Endothelial cell of umbilical vein (primary cell): ENCODE measurements around the gene AFTPH. TPM values are rescaled to one million over a fixed set of nuclear protein-coding genes. Genes with fewer than 3 reads are reported as not detected.

Experiments
- BruUV-seq: library from RNA; stranded (reverse); fragments of 400-500 nt; replicated peaks from 2 replicates; lab custom pipeline; 2021; lab: Mats Ljungman, UMichigan
- CTCF ChIA-PET: fragments of 300-600, 350-600 bp; sonication (Branson Sonifier 250); formaldehyde crosslinking; loops from one replicate; lab custom pipeline; 2021; ENCODE audit warnings: antibody characterized with exemption, inconsistent platforms; lab: Charles Lee
- POLR2A ChIA-PET: fragments of 300-600, 350-600 bp; sonication (Branson Sonifier 250); formaldehyde crosslinking; loops from one replicate; lab custom pipeline; 2021; ENCODE audit warnings: antibody characterized with exemption, inconsistent platforms; lab: Charles Lee
- DNase-seq: peaks from one replicate; pipeline ENCODE4 v3.0.0-alpha.2; 2011; ENCODE audit warnings: low read depth, low spot score
- FAIRE-seq: peaks from 2 replicates; lab custom pipeline; 2011; peaks lifted over from hg19 to GRCh38; lab: Jason Lieb, UNC
- H2AFZ ChIP-seq: 2 replicates; pipeline ENCODE4 v1.6.0; 2012; ENCODE audit warnings: low read depth, low read length, control low read depth, inconsistent platforms
- H3K27ac ChIP-seq: 2 replicates; pipeline ENCODE4 v1.5.1; 2011; ENCODE audit warnings: low read depth, mild to moderate bottlenecking, control low read depth, low read length, moderate library complexity; ENCODE audit not compliant: insufficient read depth
- H3K27me3 ChIP-seq, 2 experiments: 2 replicates each; pipeline versions ENCODE4 v1.6.0 to v1.6.1; 2011; ENCODE audit warnings: low read length in 2 of 2, mixed read lengths in 1 of 2; ENCODE audit not compliant: control insufficient read depth in 2 of 2, insufficient read depth in 2 of 2
- H3K36me3 ChIP-seq, 2 experiments: 2 replicates in 1 of 2; 3 replicates in 1 of 2; pipeline ENCODE4 v1.5.1; 2011; ENCODE audit warnings: low read length in 2 of 2, mild to moderate bottlenecking in 1 of 2, moderate library complexity in 1 of 2; ENCODE audit not compliant: control insufficient read depth in 2 of 2, insufficient read depth in 2 of 2; ENCODE audit errors: extremely low read depth in 1 of 2
- H3K4me1 ChIP-seq: 3 replicates; pipeline ENCODE4 v1.5.1; 2011; ENCODE audit warnings: mild to moderate bottlenecking, low read length; ENCODE audit not compliant: control insufficient read depth, insufficient read depth; ENCODE audit errors: extremely low read depth
- H3K4me2 ChIP-seq: 2 replicates; pipeline ENCODE4 v1.6.1; 2011; ENCODE audit warnings: low read length, control low read depth, mixed read lengths; ENCODE audit not compliant: insufficient read depth
- H3K4me3 ChIP-seq, 3 experiments: fragments of 200-600 bp in 1 of 3; sonication (generic), shearing (Covaris generic) in 1 of 3; replicated peaks in 1 of 3; 2 replicates each; pipeline ENCODE4 v1.5.1; 2011 to 2016; ENCODE audit warnings: control low read depth in 3 of 3, low read length in 3 of 3, mild to moderate bottlenecking in 2 of 3, inconsistent platforms in 1 of 3, low read depth in 1 of 3, moderate library complexity in 1 of 3; ENCODE audit not compliant: insufficient read depth in 1 of 3
- H3K79me2 ChIP-seq: 2 replicates; pipeline ENCODE4 v1.6.0; 2012; ENCODE audit warnings: low read length, inconsistent platforms; ENCODE audit not compliant: control insufficient read depth, insufficient read depth
- H3K9ac ChIP-seq: replicated peaks from 2 replicates; pipeline ENCODE3; 2011; ENCODE audit warnings: low read length, control low read depth; ENCODE audit not compliant: insufficient read depth; ENCODE audit errors: extremely low read depth
- H3K9me1 ChIP-seq: replicated peaks from 3 replicates; pipeline ENCODE4 v1.6.0; 2011; ENCODE audit warnings: mild to moderate bottlenecking, low read length; ENCODE audit not compliant: control insufficient read depth, insufficient read depth; ENCODE audit errors: extremely low read depth
- H3K9me3 ChIP-seq: replicated peaks from 2 replicates; pipeline ENCODE4 v1.5.1; 2012; ENCODE audit warnings: low read length, inconsistent platforms; ENCODE audit not compliant: control insufficient read depth, insufficient read depth
- H4K20me1 ChIP-seq: replicated peaks from 2 replicates; pipeline ENCODE3; 2011; ENCODE audit warnings: mild to moderate bottlenecking, low read length; ENCODE audit not compliant: control insufficient read depth, insufficient read depth; ENCODE audit errors: extremely low read depth
- EZH2 ChIP-seq: IDR thresholded peaks from 2 replicates; pipeline ENCODE4 v1.6.1; 2012; ENCODE audit warnings: borderline replicate concordance, low read depth, mild to moderate bottlenecking, moderate library complexity, low read length, inconsistent platforms; ENCODE audit not compliant: severe bottlenecking
- FOS ChIP-seq: IDR thresholded peaks from 2 replicates; pipeline ENCODE4 v1.6.1; 2011; ENCODE audit warnings: mild to moderate bottlenecking, low read length, moderate library complexity, borderline replicate concordance; ENCODE audit not compliant: insufficient read depth
- GATA2 ChIP-seq: IDR thresholded peaks from 2 replicates; pipeline ENCODE4 v1.7.0; 2011; ENCODE audit warnings: low read depth, mild to moderate bottlenecking, moderate library complexity, mixed read lengths, low read length; ENCODE audit not compliant: insufficient read length, insufficient read depth
- JUN ChIP-seq: IDR thresholded peaks from 2 replicates; pipeline ENCODE4 v1.6.1; 2011; ENCODE audit warnings: borderline replicate concordance, low read depth; ENCODE audit not compliant: insufficient read length, insufficient read depth
- MYC ChIP-seq: IDR thresholded peaks from one replicate; pipeline ENCODE4 v1.6.1; 2011; ENCODE audit warnings: mild to moderate bottlenecking, low read depth, low read length
- POLR2A ChIP-seq: IDR thresholded peaks from 2 replicates; pipeline ENCODE4 v1.6.1; 2012; ENCODE audit warnings: low read depth, mild to moderate bottlenecking, control low read depth, low read length
- POLR2AphosphoS5 ChIP-seq: IDR thresholded peaks from 2 replicates; pipeline ENCODE4 v1.6.1; 2012; ENCODE audit warnings: low read depth, mild to moderate bottlenecking, control low read depth, low read length, moderate library complexity; ENCODE audit not compliant: insufficient read depth
- dilution Hi-C: fragments of 300-500 bp; cut with MboI; formaldehyde crosslinking; loops from one replicate; pipeline ENCODE4 v1.15.0; 2019; ENCODE audit warnings: low sequenced_read_pairs; ENCODE audit not compliant: extremely low pct_ligation_motif_present
- intact Hi-C: fragments of 100-400 bp; cut with micrococcal nuclease; formaldehyde crosslinking; loops from one replicate; pipeline ENCODE4 v1.10.0; 2022
- polyA plus RNA-seq, 4 experiments: library from polyadenylated mRNA; depleted of rRNA in 3 of 4; stranded (reverse) in 3 of 4; unstranded in 1 of 4; fragments of >200 nt; gene quantifications; 2 replicates each; pipeline versions ENCODE4 v1.2.1 to v1.2.3, GENCODE V29; 2011 to 2012; ENCODE audit warnings: missing spikeins in 1 of 4
- total RNA-seq: library from RNA; stranded (reverse); gene quantifications from 2 replicates; pipeline ENCODE4 v1.2.3, GENCODE V29; 2021
- TF ChIP-seq, protein P1 (sequence below), 2 donors: IDR thresholded peaks; 1 replicate in 1 of 2; 2 replicates in 1 of 2; pipeline ENCODE4 v1.5.1; 2011; ENCODE audit warnings: low read length in 2 of 2, mild to moderate bottlenecking in 2 of 2, moderate library complexity in 2 of 2, control low read depth in 1 of 2, inconsistent platforms in 1 of 2, low read depth in 1 of 2; ENCODE audit not compliant: insufficient read depth in 1 of 2; ENCODE audit errors: extremely low read depth in 1 of 2
- TF ChIP-seq, protein P2 (sequence below): IDR thresholded peaks from 2 replicates; pipeline ENCODE4 v1.6.1; 2011; ENCODE audit not compliant: insufficient read depth, insufficient read length

AFTPH gene
- total and polyA plus RNA-seq, 2 donors (not counting 3 experiments of a cell fraction or from before 2014, with no cell fraction given) = 6.9 to 15.3 TPM

DNA sequence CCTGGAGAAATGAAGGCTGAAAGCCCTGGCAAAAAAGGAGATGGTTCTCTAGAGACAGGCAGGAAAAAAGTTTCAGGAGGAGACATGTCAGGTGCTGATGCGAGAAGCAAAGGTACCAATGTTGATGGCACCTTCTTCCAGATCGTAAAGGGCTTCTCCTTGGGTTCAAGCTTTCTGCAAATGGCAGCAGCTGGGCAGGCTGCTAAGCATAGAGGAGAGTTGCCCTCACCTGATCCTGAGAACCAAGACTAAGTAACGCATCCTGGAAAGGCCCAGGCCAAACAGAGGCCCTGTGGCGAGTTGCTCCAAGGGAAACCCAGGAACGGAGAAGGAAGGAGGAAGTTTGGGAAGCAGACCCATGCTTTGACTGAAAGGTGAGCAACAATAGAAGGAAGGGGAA lies 23.6 kb upstream of the AFTPH start:
- Histone ChIP-seq H2AFZ (no peak overlapping the region), H3K27me3 (peaks cover 29 to 39% of the 10 kb centered on the region in 2 experiments), H3K36me3 (no peaks in the 10 kb centered on the region), H3K4me1 (no peaks in the 10 kb centered on the region), H4K20me1 (no peaks in the 10 kb centered on the region), H3K4me3 (no peak overlapping the region), H3K79me2 (no peaks in the 10 kb centered on the region), H3K9me1 (no peaks in the 10 kb centered on the region), H3K9me3 (no peaks in the 10 kb centered on the region), H3K4me2 (no peak overlapping the region), H3K27ac (no peak overlapping the region), H3K9ac (no peak overlapping the region)
- no TSS peak for BruUV-seq
- TF ChIP-seq JUN (no peak), MYC (no peak), GATA2 (no peak), POLR2A (no peak), EZH2 (no peak), FOS (no peak), POLR2AphosphoS5 (no peak)
- TF ChIP-seq, protein P1, sequence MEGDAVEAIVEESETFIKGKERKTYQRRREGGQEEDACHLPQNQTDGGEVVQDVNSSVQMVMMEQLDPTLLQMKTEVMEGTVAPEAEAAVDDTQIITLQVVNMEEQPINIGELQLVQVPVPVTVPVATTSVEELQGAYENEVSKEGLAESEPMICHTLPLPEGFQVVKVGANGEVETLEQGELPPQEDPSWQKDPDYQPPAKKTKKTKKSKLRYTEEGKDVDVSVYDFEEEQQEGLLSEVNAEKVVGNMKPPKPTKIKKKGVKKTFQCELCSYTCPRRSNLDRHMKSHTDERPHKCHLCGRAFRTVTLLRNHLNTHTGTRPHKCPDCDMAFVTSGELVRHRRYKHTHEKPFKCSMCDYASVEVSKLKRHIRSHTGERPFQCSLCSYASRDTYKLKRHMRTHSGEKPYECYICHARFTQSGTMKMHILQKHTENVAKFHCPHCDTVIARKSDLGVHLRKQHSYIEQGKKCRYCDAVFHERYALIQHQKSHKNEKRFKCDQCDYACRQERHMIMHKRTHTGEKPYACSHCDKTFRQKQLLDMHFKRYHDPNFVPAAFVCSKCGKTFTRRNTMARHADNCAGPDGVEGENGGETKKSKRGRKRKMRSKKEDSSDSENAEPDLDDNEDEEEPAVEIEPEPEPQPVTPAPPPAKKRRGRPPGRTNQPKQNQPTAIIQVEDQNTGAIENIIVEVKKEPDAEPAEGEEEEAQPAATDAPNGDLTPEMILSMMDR (IDR thresholded peaks at IDR 0.05; ENCODE audit: extremely low read depth in 1 of 2, insufficient read depth in 1 of 2, low read depth in 1 of 2, low read length in 2 of 2) = no peak
- TF ChIP-seq, protein P2, sequence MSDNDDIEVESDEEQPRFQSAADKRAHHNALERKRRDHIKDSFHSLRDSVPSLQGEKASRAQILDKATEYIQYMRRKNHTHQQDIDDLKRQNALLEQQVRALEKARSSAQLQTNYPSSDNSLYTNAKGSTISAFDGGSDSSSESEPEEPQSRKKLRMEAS = no peak
- ChIA-PET POLR2A (no interaction called here), CTCF (interaction anchor here (3.3 kb wide), 1 partner anchor 12 kb away, joined by 15 read pairs; no protein-coding TSS in a partner anchor)
- dilution Hi-C loops (no loop called here), intact Hi-C loops (no loop called here)
- FAIRE-seq = no peak
- DNase-seq = no peak
